Placental pericyte (primary cell): ENCODE data around the gene NCAPH2. TPM values are rescaled to one million over a fixed set of nuclear protein-coding genes. Genes with fewer than 3 reads are reported as not detected.

Source experiments
- total RNA-seq: library from RNA; depleted of rRNA; stranded (reverse); fragments of >200 nt; gene quantifications from 2 replicates; pipeline ENCODE4 v1.2.3, GENCODE V29; 2012

The NCAPH2 gene
- total RNA-seq, result 24.9 and 75.3 TPM in 2 replicates

GRCh38 chr22:50507991-50508884, at the start of gene NCAPH2:
NCAPH2 (plus strand) TSS chr22:50508224; CDS start chr22:50508338, 114 bp downstream.

GRCh38 chr22:50474710-50475651, 33.0 kb upstream of the NCAPH2 start, which contains the start of gene SBF1:
SBF1 (minus strand) TSS chr22:50475035; CDS start chr22:50474840, 195 bp downstream.

GRCh38 chr22:50481440-50482106, 26.5 kb upstream of the NCAPH2 start, which contains the start of gene ADM2:
ADM2 (plus strand) TSS chr22:50481543; CDS start chr22:50481848, 305 bp downstream.

DNA sequence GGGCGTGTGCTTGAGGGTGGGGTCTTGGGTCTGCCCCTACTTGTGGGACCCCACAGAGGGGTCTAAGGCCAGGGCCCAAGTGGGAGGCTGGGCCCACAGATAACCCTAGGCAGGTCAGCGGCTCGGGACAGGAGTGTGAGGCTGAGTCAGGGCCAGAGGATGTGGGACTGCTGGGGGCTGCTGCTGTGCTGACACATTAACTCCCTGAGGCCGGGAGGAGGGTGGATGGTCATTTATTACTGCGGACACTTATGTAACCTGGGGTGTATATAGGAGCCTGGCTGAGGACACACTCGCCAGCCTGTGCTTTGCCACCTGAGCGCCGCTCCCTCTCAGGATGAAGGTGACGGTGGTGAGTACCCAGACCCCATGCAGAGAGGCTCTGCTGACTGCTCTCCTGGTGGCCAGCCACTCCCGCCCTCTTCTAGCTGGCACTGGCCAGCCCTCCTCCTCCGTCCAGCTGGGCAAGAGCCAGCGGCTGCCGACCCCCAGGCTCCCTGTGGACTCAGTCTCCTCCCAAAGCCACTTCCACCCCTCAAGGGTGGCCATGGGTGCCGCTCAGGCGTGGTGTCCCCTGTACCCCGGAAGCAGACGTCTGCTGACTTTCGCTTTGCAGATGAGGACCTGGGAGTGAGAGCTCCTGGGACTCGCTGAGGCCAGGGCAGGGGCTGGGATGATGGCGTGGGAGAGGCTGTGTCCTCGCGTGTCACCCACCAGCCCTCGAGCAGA, 21.3 kb upstream of the NCAPH2 start, which contains the start of gene MIOX:
MIOX (plus strand) TSS at position 299 of the 729 bp plus-strand sequence; CDS start at position 338, 39 bp downstream.

GRCh38 chr22:50507421-50507990, 518 bp upstream of the NCAPH2 start, which contains the start of gene LMF2:
LMF2 (minus strand) TSS chr22:50507702; CDS start chr22:50507675, 27 bp downstream.

DNA sequence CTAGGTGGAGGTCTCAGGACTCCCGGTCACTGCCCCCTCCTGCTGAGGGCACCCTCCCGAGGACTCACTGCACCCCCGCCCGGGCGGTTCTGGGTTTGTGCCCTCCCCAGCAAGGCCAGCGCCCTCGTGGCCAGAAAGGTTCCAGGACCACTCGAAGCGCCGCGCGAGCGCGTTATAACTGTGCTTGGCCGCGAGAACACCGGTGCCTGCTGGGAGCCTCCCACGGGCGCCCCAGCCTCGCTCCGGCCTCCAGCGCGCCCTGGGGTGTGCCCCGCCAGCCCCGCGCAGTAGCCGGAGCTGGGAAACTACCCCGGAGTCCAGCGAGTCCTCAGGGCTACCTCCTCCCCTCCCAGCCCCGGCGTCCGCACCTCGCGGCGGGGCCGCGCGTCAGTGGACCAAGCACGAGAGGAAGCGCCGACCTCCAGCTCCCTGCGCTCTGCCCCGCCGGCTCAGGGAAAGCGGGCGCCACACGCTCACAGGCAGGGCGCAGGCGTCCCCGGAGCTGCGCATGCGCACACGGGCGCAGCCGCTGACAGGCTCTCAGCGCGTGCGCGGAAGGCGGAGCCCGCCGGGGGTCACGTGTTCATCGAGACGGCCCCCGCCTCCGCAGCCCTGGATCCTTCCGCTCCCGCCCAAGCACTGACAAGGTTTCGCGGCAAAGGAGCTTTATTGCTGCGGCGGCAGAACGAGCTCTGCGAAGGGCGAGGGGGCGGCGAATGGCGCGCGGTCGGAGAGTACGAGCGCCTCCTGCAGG, 17.3 kb downstream of the NCAPH2 start, which contains the start of gene SCO2:
SCO2 (minus strand) TSS at position 495 of the 754 bp plus-strand sequence. CDS start 1,187 bp downstream, outside the sequence.

GRCh38 chr22:50529897-50530579, 22.0 kb downstream of the NCAPH2 start, which contains the start of gene TYMP:
TYMP (minus strand) TSS chr22:50530012; CDS start chr22:50529709, 303 bp downstream.

GRCh38 chr22:50545522-50546325, 37.7 kb downstream of the NCAPH2 start, which contains the start of gene KLHDC7B:
KLHDC7B (plus strand) TSS chr22:50545899; CDS start chr22:50546244, 345 bp downstream.

DNA sequence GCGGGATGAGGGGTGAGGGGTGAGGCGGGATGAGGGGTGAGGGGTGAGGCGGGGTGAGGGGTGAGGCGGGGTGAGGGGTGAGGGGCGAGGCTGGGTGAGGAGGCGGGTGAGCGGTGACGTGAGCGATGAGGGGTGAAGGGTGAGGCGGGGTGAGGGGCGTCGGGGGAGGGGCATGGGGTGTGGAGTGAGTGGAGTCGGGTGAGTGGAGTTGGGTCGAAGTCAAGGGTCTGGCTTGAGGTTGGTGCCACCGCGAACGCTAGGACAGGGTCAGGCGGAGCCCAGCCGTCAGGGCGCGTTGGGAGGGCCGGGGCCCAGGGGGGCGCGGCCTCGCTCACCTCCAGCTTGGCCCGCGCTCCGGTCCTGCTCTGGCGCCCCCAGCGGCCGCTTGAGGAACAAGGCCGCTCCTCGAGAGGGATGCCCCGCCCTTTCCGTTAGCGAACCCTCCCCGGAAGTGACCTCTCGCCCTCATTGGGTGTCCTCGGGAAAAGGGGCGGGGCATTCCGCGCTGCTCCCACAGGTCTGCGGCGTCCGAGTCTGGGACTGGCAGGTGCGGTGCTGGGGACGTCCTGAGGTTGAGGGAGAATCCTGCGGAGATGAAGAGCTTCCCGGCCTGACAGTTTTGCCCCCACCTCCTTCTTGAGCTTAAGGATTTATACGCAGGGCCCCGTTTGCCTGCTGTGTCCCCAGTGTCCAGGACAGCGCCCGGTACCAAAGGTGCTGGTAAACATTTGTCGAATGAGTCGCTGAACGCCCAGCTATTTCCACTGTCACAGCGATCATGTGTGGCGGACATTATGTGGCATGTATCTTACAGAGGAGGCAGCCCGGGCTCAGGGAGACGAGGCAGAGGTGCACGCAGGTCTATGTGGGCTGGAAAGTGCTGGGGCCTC, 54.7 kb downstream of the NCAPH2 start, which contains the start of gene SYCE3:
SYCE3 (minus strand) TSS at position 397 of the 890 bp plus-strand sequence. CDS start 6,514 bp downstream, outside the sequence.

Other genes starting within 250 kb of the NCAPH2 start
- 41.5 and 55.6 TPM in 2 replicates for gene MAPK12, start 246.5 kb upstream of the NCAPH2 start, total RNA-seq
- 4.2 and 10.3 TPM in 2 replicates for gene MAPK11, start 237.8 kb upstream of the NCAPH2 start, total RNA-seq
- gene PLXNB2, start 200.6 kb upstream of the NCAPH2 start, total RNA-seq, result 174 and 339 TPM in 2 replicates
- gene DENND6B, start 181.2 kb upstream of the NCAPH2 start, total RNA-seq, result 1.7 and 3.3 TPM in 2 replicates
- gene PPP6R2, start 164.9 kb upstream of the NCAPH2 start, total RNA-seq, result 69.4 and 72.3 TPM in 2 replicates
- 110 TPM in 2 replicates for gene SBF1, start 33.2 kb upstream of the NCAPH2 start, total RNA-seq
- 2.7 and 13.3 TPM in 2 replicates for gene ADM2, start 26.7 kb upstream of the NCAPH2 start, total RNA-seq
- gene MIOX, start 21.4 kb upstream of the NCAPH2 start, total RNA-seq, result 0.14 TPM in 1 of 2 replicates, not detected in the other
- gene LMF2, start 522 bp upstream of the NCAPH2 start, total RNA-seq, result 60.6 and 130 TPM in 2 replicates
- 3.7 and 4.9 TPM in 2 replicates for gene SCO2, start 17.4 kb downstream of the NCAPH2 start, total RNA-seq
- 34.4 and 236 TPM in 2 replicates for gene TYMP, start 21.8 kb downstream of the NCAPH2 start, total RNA-seq
- gene KLHDC7B, start 37.7 kb downstream of the NCAPH2 start, total RNA-seq, result 5.3 TPM in 1 of 2 replicates, not detected in the other
- not detected in 2 replicates for gene SYCE3, start 54.7 kb downstream of the NCAPH2 start, total RNA-seq
- gene CPT1B, start 70.2 kb downstream of the NCAPH2 start, total RNA-seq, result 3.9 and 9.8 TPM in 2 replicates
- 26.9 and 44.6 TPM in 2 replicates for gene CHKB, start 74.6 kb downstream of the NCAPH2 start, total RNA-seq
- 0.14 and 1.5 TPM in 2 replicates for gene MAPK8IP2, start 92.6 kb downstream of the NCAPH2 start, total RNA-seq
- gene ARSA, start 119.9 kb downstream of the NCAPH2 start, total RNA-seq, result 27.3 and 38.1 TPM in 2 replicates
- gene SHANK3, start 164.6 kb downstream of the NCAPH2 start, total RNA-seq, result 1.1 TPM in 2 replicates
- gene ACR, start 230.0 kb downstream of the NCAPH2 start, total RNA-seq, result not detected in 2 replicates